Measurements from ENCODE around the gene PRR5L. TPM values are rescaled to one million over a fixed set of nuclear protein-coding genes. Genes with fewer than 3 reads are reported as not detected.

Gene PRR5L
- total and polyA plus RNA-seq, 8 donors = 10.6 to 27.0 (median 17.4) TPM

DNA sequence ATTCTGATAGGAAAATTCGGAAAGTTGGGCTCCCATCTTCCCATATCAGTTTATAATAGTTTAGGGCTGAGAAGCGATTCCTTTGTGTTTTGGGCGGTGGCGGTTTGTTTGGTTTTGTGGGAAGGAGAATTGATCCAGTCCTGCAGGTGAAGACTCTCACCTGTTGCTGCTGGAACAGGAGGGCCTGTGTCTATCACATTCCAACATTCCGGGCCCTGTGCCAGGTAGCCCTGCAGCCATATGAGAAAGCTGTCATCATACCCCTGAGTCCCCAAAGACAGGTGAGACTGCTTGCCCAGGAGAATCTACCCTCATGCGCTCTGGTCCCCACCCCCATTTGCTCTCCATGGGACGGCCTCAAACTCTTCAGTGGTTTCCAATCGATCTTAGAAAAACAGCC is 151.9 kb downstream of the PRR5L start:
- H3K36me3 ChIP-seq = peaks cover 0 to 10% of the 10 kb centered on the region in 2 donors
- peaks cover 10 to 32% of the 10 kb centered on the region in 2 donors for H3K4me1 ChIP-seq
- no peaks in the 10 kb centered on the region for H3K27me3 ChIP-seq
- H3K27ac ChIP-seq = no peak overlapping the region
- H3K9me3 ChIP-seq = no peaks in the 10 kb centered on the region
- DNase-seq (no peak), ATAC-seq (no peak)
- intact Hi-C loops (cut with DNase I) = no loop called here
- H3K4me3 ChIP-seq = no peak overlapping the region
- TF ChIP-seq, protein P1, sequence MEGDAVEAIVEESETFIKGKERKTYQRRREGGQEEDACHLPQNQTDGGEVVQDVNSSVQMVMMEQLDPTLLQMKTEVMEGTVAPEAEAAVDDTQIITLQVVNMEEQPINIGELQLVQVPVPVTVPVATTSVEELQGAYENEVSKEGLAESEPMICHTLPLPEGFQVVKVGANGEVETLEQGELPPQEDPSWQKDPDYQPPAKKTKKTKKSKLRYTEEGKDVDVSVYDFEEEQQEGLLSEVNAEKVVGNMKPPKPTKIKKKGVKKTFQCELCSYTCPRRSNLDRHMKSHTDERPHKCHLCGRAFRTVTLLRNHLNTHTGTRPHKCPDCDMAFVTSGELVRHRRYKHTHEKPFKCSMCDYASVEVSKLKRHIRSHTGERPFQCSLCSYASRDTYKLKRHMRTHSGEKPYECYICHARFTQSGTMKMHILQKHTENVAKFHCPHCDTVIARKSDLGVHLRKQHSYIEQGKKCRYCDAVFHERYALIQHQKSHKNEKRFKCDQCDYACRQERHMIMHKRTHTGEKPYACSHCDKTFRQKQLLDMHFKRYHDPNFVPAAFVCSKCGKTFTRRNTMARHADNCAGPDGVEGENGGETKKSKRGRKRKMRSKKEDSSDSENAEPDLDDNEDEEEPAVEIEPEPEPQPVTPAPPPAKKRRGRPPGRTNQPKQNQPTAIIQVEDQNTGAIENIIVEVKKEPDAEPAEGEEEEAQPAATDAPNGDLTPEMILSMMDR (IDR thresholded peaks at IDR 0.05) = no peak

GRCh38 chr11:36449561-36450096 is 153.5 kb downstream of the PRR5L start:
- Histone ChIP-seq H3K4me1 (peaks cover 10 to 47% of the 10 kb centered on the region in 2 donors), H3K4me3 (no peak overlapping the region), H3K27me3 (no peaks in the 10 kb centered on the region), H3K9me3 (no peaks in the 10 kb centered on the region), H3K27ac (peak overlapping the region in 1 of 2 donors; percentile 5), H3K36me3 (peaks cover 0 to 10% of the 10 kb centered on the region in 2 donors)
- TF ChIP-seq, protein P1 (IDR thresholded peaks at IDR 0.05) = no peak
- DNase-seq (no peak), ATAC-seq (no peak)
- intact Hi-C loops (cut with DNase I) = no loop called here

DNA sequence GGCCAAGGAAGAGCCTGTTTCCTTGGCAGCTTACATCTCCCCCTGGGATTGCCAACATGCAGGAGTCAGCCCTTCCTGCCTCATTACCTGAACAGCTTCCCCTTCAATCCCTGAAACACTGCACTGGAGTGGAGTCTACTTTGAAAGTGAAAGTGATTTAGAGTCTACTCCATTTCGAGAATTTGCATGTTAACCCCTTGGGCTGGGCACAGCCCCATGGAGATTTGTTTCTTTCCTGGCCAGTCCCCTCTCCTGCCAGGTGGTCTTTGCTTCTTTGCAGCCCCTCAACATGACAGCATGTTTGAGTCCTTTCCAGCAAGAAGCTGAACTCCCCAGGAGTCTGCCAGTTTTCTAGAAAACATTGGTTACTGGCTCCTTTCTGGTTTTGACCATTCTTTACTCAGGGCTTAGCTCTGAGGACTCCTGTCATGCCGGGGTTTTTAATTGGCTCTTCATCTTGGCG is 154.1 kb downstream of the PRR5L start:
- Histone ChIP-seq H3K4me3 (no peak overlapping the region), H3K27ac (peak overlapping the region in 1 of 2 donors; percentile 5), H3K4me1 (peaks cover 10 to 52% of the 10 kb centered on the region in 2 donors), H3K27me3 (no peaks in the 10 kb centered on the region), H3K9me3 (no peaks in the 10 kb centered on the region), H3K36me3 (peaks cover 0 to 10% of the 10 kb centered on the region in 2 donors)
- TF ChIP-seq, protein P1 (IDR thresholded peaks at IDR 0.05) = no peak
- intact Hi-C loops (cut with DNase I) = no loop called here
- ATAC-seq (peak; percentile 80), DNase-seq (peak in 2 of 4 donors; percentile 80 to 86)

DNA sequence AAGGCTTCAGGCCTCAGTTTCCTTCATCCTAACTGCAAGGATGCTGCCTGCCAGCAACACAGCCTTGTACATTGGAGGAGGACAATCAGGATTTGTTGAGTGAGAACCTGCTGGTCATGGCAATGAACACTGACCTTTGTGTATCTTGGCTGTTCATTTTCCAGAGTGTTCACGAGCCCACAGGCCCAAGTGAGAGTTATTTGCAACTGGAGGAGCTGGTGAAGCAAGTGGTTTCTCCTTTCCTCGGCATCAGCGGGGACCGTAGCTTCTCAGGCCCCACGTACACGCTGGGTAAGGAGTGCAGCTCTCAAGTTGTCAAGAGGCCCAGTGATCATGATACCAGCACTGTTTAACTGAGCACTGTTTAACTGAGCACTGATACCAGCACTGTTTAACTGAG is 155.0 kb downstream of the PRR5L start:
- DNase-seq = no peak
- Histone ChIP-seq H3K27ac (no peak overlapping the region), H3K36me3 (peaks cover 0 to 10% of the 10 kb centered on the region in 2 donors), H3K9me3 (no peaks in the 10 kb centered on the region), H3K4me3 (no peak overlapping the region), H3K27me3 (no peaks in the 10 kb centered on the region), H3K4me1 (peaks cover 15 to 52% of the 10 kb centered on the region in 2 donors)
- TF ChIP-seq, protein P1 (IDR thresholded peaks at IDR 0.05) = no peak
- ATAC-seq = no peak
- intact Hi-C loops (cut with DNase I) = no loop called here

- no peak for DNase-seq
- intact Hi-C loops (cut with DNase I) = no loop called here
- Histone ChIP-seq H3K36me3 (peaks cover 0 to 10% of the 10 kb centered on the region in 2 donors), H3K4me3 (no peak overlapping the region), H3K27ac (no peak overlapping the region), H3K4me1 (peaks cover 20 to 52% of the 10 kb centered on the region in 2 donors), H3K9me3 (no peaks in the 10 kb centered on the region), H3K27me3 (no peaks in the 10 kb centered on the region)
- no peak for ATAC-seq
- TF ChIP-seq, protein P1 (IDR thresholded peaks at IDR 0.05) = no peak
Measured at GRCh38 chr11:36451681-36452080, 155.6 kb downstream of the PRR5L start.
